CD4-positive, alpha-beta T cell treated with Interleukin-15 for 1 hour (primary cell): ENCODE measurements around the gene TASP1.
"Not testable (repeated sequence)": the region's sequence is repeated elsewhere in the genome, so short reads cannot be mapped to it uniquely, and the experiment has no call there.

Experiments used
- DNase-seq: peaks from one replicate; pipeline ENCODE4 v3.0.0-alpha.2; 2020

Gene TASP1

GRCh38 chr20:13487202-13487601 lies 151.5 kb downstream of the TASP1 start:
- DNase-seq: no peak

- no peak for DNase-seq
These were observed 152.0 kb downstream of the TASP1 start for GRCh38 chr20:13486694-13487093.

GRCh38 chr20:13485576-13485975 lies 153.2 kb downstream of the TASP1 start:
- no peak for DNase-seq

- DNase-seq: not testable (repeated sequence)
These were observed 153.7 kb downstream of the TASP1 start for GRCh38 chr20:13485019-13485418.

GRCh38 chr20:13483472-13483871 lies 155.3 kb downstream of the TASP1 start:
- DNase-seq: not testable (repeated sequence)

- no peak for DNase-seq
These were observed 160.4 kb downstream of the TASP1 start for GRCh38 chr20:13478366-13478765.

- DNase-seq: no peak
These were observed 164.3 kb downstream of the TASP1 start for GRCh38 chr20:13474467-13474866.

GRCh38 chr20:13469262-13469661 lies 169.5 kb downstream of the TASP1 start:
- no peak for DNase-seq

GRCh38 chr20:13468166-13468565 lies 170.6 kb downstream of the TASP1 start:
- DNase-seq: no peak

- DNase-seq: no peak
These were observed 174.0 kb downstream of the TASP1 start for GRCh38 chr20:13464702-13465101.

- DNase-seq: no peak
These were observed 176.8 kb downstream of the TASP1 start for GRCh38 chr20:13461849-13462458.

- DNase-seq: no peak
These were observed 179.8 kb downstream of the TASP1 start for GRCh38 chr20:13458860-13459451.

- no peak for DNase-seq
These were observed 181.2 kb downstream of the TASP1 start for GRCh38 chr20:13457487-13457886.

- no peak for DNase-seq
These were observed 183.0 kb downstream of the TASP1 start for GRCh38 chr20:13455713-13456112.

- DNase-seq: no peak
These were observed 185.4 kb downstream of the TASP1 start for GRCh38 chr20:13453367-13453766.

- DNase-seq: no peak
These were observed 186.1 kb downstream of the TASP1 start for GRCh38 chr20:13452470-13453124.

- no peak for DNase-seq
These were observed 188.8 kb downstream of the TASP1 start for GRCh38 chr20:13449868-13450434.

GRCh38 chr20:13447385-13448180 lies 191.1 kb downstream of the TASP1 start:
- no peak for DNase-seq

GRCh38 chr20:13443690-13444089 lies 195.0 kb downstream of the TASP1 start:
- DNase-seq: no peak

- DNase-seq: no peak
These were observed 195.7 kb downstream of the TASP1 start for GRCh38 chr20:13442986-13443385.

- DNase-seq: no peak
These were observed 197.3 kb downstream of the TASP1 start for GRCh38 chr20:13441388-13441787.

- no peak for DNase-seq
These were observed 202.2 kb downstream of the TASP1 start for GRCh38 chr20:13436530-13436929.

- DNase-seq: no peak
These were observed 206.6 kb downstream of the TASP1 start for GRCh38 chr20:13432126-13432525.
